Coronary artery (tissue), 2 donors: Measurements from ENCODE around the gene TMX3.

ENCODE experiments used
- DNase-seq: peaks from one replicate; pipeline ENCODE4 v3.0.0-alpha.2; 2017; ENCODE audit warnings: low spot score
- H3K27ac ChIP-seq, 2 donors: fragments of 200-600 bp; sonication (generic); one replicate each; pipeline ENCODE4 v1.5.1; 2016 to 2019
- H3K4me3 ChIP-seq: fragments of 200-600 bp; sonication (generic); 2 replicates; pipeline ENCODE4 v1.5.1; 2016; ENCODE audit warnings: mild to moderate bottlenecking, moderate library complexity
- CTCF ChIP-seq: fragments of 200-600 bp; sonication (generic); IDR thresholded peaks from one replicate; pipeline ENCODE4 v1.5.1; 2019; ENCODE audit warnings: antibody characterized with exemption

TMX3 gene

DNA sequence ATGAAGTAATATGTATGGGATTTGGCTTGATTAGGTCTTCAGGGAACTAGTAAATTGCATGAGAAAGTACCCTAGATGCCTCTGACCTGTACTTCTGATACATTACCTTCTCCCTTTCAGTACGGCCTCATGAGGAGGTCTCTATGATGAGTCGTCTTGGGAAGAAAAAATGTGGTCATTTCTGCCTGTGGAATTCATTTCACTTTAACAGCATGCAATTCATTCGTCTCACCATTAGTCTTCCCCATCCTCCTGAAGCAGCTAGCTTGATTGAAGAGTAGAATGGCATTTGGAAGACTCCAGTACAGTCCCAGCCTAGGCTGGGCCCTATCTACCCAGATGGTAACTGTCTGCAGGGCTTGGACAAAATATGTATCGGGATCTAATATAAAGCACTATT, 52.2 kb downstream of the TMX3 start:
- DNase-seq: no peak
- H3K27ac ChIP-seq: no peak overlapping the region
- no peak for TF ChIP-seq CTCF
- H3K4me3 ChIP-seq: no peak overlapping the region

DNA sequence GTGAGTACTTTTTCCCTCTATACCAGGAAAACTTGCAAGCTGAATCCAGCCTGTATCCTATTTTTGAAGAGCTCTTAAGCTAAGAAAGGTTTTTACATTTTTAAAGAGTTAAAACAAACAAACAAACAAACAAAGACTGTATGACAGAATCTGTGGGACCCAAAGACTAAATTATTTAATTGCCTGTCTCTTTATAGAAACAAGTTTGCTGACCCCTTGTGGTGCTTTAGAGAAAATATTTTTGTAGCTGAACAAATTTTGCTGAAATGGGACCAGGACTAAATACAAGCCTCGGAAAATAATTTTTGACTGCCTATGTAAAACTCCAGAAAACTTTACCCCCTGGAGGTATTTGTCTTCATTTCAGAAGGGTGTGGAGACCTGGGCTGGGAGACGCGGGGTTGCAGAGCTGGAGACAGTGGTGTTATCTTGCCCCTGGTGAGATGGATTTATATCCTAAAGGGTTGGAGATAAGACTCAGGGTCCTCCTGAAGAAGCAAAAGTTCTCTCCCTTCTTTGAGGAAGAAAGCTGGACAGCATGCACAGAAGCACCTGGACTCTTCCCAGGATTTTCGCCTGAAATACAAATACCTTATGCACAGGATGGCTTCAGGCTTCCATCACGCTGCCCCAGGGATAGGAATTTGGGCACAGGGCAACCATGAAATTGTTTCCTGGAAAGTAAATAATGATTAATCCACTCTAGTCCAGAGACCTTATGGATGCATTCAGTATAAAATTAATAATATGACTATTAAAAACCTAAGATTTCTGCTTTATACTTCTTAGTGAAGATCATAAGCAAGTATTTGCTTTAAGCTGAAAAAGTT, 54.3 kb downstream of the TMX3 start:
- H3K27ac ChIP-seq: no peak overlapping the region
- peak; percentile 39 for TF ChIP-seq CTCF
- no peak for DNase-seq
- no peak overlapping the region for H3K4me3 ChIP-seq

- TF ChIP-seq CTCF: no peak
- no peak overlapping the region for H3K27ac ChIP-seq
- no peak for DNase-seq
- H3K4me3 ChIP-seq: no peak overlapping the region
Observed at GRCh38 chr18:68648191-68648590, 66.7 kb downstream of the TMX3 start.

GRCh38 chr18:68642003-68642402, 72.9 kb downstream of the TMX3 start:
- H3K4me3 ChIP-seq: no peak overlapping the region
- no peak for TF ChIP-seq CTCF
- no peak for DNase-seq
- H3K27ac ChIP-seq: no peak overlapping the region

DNA sequence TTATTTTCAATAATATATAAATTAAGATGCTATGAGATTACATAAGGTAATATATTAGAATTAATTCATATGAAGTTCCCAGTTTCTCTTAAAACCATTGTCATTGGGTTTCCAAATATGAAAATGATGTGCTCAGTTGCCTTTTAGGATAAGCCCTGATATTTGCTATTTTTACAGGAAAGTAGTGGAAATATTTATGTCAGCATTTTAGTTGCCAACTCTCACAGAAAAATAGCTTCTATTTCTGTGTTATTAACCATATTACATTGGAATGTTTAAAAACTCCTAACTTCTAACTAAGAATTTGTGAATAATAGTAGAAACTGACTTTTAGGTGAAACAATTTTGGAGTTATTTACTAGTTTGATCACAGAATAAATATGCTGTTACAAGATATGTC, 74.0 kb downstream of the TMX3 start:
- DNase-seq: no peak
- Histone ChIP-seq H3K27ac (no peak overlapping the region), H3K4me3 (no peak overlapping the region)
- no peak for TF ChIP-seq CTCF

DNA sequence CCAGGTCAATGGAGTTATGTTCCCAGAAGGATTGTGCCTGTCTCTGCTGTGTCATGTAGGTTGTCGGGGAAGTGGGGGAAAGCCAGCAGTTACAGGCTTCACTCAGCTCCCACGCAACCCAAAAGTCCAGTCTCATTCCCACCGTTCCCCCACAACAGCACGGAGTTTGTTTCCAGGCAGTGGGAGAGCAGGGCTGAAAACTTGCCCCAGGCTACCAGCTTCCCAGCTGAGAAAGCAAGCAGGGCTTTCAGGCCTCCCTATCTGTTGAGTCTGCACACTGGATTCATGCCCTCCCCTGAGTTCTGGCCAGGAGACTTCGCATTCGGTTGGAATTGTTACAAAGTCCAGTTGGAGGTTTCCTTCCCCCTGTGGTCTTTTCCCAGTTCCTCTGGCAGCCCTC, 76.3 kb downstream of the TMX3 start:
- no peak for DNase-seq
- no peak overlapping the region for H3K4me3 ChIP-seq
- no peak overlapping the region for H3K27ac ChIP-seq
- TF ChIP-seq CTCF: no peak

DNA sequence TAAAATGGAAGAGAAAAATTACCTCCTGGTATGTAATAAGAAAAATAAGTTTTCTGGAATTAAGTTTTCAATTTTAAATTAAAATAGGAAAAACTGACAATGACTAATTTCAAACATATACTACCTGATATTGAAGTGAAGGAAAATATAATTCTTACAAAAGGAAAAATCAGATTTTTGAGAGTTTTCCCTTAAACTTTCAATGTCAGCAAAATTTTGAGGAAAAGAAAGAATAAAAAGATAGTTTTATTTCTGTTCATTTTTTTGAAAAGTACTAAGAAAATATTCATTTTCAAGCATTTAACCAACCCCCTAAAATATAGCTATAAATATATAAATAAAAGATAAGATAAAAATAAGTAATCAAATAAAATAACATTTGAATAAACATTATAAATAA, 87.1 kb downstream of the TMX3 start:
- DNase-seq: no peak
- Histone ChIP-seq H3K4me3 (no peak overlapping the region), H3K27ac (no peak overlapping the region)
- no peak for TF ChIP-seq CTCF
